GM19372 (cell line): Measurements from ENCODE around the gene DDX55.
"Not testable (repeated sequence)": the region's sequence is repeated elsewhere in the genome, so short reads cannot be mapped to it uniquely, and the experiment has no call there.

Source experiments
- ATAC-seq: cut with Tn5 transposase; IDR thresholded peaks from one replicate; pipeline ENCODE4 v1.9.1; 2021; ENCODE audit warnings: mild to moderate bottlenecking, low read depth, moderate library complexity; ENCODE audit not compliant: unreplicated experiment

The DDX55 gene

GRCh38 chr12:123601602-123602489, at the start of gene DDX55:
Gene DDX55, plus strand, starts transcription at chr12:123602099. Its CDS starts 50 bp downstream, at chr12:123602149.
- peak; percentile 78 for ATAC-seq

- not testable (repeated sequence) for ATAC-seq
Measured at GRCh38 chr12:123554136-123554535, 47.8 kb upstream of the DDX55 start.

GRCh38 chr12:123554843-123555242, 47.1 kb upstream of the DDX55 start:
- not testable (repeated sequence) for ATAC-seq

- not testable (repeated sequence) for ATAC-seq
Measured at GRCh38 chr12:123558487-123558886, 43.4 kb upstream of the DDX55 start.

- no peak for ATAC-seq
Measured at GRCh38 chr12:123559468-123559867, 42.4 kb upstream of the DDX55 start.

GRCh38 chr12:123571343-123571813, 30.5 kb upstream of the DDX55 start:
- ATAC-seq: no peak

GRCh38 chr12:123572391-123572790, 29.5 kb upstream of the DDX55 start:
- ATAC-seq: no peak

GRCh38 chr12:123573870-123574269, 28.0 kb upstream of the DDX55 start:
- ATAC-seq: no peak

- no peak for ATAC-seq
Measured at GRCh38 chr12:123576611-123577010, 25.3 kb upstream of the DDX55 start.

- ATAC-seq: no peak
Measured at GRCh38 chr12:123578243-123578642, 23.7 kb upstream of the DDX55 start.

- not testable (repeated sequence) for ATAC-seq
Measured at GRCh38 chr12:123578829-123579228, 23.1 kb upstream of the DDX55 start.

- no peak for ATAC-seq
Measured at GRCh38 chr12:123580772-123581171, 21.1 kb upstream of the DDX55 start.

GRCh38 chr12:123591702-123592481, 10.0 kb upstream of the DDX55 start:
- ATAC-seq: no peak

GRCh38 chr12:123595729-123596128, 6.2 kb upstream of the DDX55 start:
- no peak for ATAC-seq

- ATAC-seq: no peak
Measured at GRCh38 chr12:123597100-123597499, 4.8 kb upstream of the DDX55 start.

- ATAC-seq: no peak
Measured at GRCh38 chr12:123598522-123598921, 3.4 kb upstream of the DDX55 start.

GRCh38 chr12:123599310-123599709, 2.6 kb upstream of the DDX55 start:
- ATAC-seq: no peak

- no peak for ATAC-seq
Measured at GRCh38 chr12:123599721-123600120, 2.2 kb upstream of the DDX55 start.

GRCh38 chr12:123602651-123603195, 824 bp downstream of the DDX55 start:
- no peak for ATAC-seq

- ATAC-seq: not testable (repeated sequence)
Measured at GRCh38 chr12:123603495-123603894, 1.6 kb downstream of the DDX55 start.

- ATAC-seq: no peak
Measured at GRCh38 chr12:123607756-123608155, 5.9 kb downstream of the DDX55 start.
